ENCODE measurements around the gene CDKN1C.
A peak's percentile ranks its signal among the peaks of the same experiment; 100 is the strongest.

Gene CDKN1C

DNA sequence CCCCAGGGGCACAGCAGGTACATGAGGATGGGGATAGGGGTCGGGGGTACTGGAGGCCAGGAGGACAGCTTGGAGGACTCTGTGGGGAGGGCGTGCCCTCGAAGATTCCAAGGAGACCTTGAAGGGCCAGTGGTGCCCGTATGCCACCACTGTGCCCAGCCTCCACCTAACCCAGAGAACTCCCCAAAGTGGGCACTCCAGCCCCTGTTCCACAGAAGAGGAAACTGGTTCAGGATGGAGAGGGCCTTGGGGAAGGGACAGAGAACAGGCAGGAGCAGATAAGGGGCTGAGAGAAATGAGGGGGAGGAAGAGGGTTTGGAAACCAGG is 45.8 kb upstream of the CDKN1C start:
- no peak for DNase-seq (ENCODE audit: low read depth, low spot score)
- H3K4me3 ChIP-seq (ENCODE audit: low read depth, low read length) = no peak overlapping the region
- in situ Hi-C loops (cut with HindIII; ENCODE audit: low sequenced_read_pairs) = no loop called here
- TF ChIP-seq, protein P1, sequence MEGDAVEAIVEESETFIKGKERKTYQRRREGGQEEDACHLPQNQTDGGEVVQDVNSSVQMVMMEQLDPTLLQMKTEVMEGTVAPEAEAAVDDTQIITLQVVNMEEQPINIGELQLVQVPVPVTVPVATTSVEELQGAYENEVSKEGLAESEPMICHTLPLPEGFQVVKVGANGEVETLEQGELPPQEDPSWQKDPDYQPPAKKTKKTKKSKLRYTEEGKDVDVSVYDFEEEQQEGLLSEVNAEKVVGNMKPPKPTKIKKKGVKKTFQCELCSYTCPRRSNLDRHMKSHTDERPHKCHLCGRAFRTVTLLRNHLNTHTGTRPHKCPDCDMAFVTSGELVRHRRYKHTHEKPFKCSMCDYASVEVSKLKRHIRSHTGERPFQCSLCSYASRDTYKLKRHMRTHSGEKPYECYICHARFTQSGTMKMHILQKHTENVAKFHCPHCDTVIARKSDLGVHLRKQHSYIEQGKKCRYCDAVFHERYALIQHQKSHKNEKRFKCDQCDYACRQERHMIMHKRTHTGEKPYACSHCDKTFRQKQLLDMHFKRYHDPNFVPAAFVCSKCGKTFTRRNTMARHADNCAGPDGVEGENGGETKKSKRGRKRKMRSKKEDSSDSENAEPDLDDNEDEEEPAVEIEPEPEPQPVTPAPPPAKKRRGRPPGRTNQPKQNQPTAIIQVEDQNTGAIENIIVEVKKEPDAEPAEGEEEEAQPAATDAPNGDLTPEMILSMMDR (IDR thresholded peaks at IDR 0.05; ENCODE audit: low read depth, low read length) = no peak

DNA sequence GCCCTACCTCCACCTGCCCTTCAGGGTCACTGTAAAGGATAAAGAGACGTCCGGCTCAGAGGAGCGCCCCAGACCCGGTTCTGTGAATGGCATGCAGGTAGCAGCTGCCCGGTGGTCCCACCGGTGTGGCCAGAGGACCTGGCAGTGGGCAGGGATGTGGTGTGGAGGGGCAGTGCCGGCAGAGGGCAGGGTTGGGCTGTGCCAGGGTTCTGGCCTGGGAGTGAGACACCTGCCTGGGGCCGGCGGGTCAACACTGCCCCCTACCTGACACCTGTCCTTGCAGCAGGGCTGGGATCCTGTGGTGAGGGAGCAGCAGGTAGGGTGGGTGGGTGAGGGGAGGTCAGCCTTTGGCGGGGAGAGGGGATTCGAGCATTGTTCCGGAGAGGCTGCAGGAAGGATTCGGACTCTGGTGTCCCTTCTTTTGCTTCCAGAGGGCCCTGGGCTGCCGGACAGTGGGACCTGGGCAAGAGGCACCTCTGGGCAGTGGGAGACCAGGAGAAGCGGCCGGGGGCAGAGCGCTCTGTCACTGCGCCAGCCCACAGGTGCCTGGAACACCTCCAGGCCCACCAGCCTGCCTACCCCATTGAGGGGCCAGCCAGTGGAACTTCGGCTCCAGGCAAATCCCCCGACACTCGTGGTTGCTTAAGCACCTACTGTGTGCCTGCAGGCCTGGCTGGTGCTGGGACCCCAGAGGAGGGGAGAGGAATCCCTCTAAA is 45.3 kb upstream of the CDKN1C start:
- TF ChIP-seq, protein P1 (IDR thresholded peaks at IDR 0.05; ENCODE audit: low read depth, low read length) = peak; percentile 73
- H3K4me3 ChIP-seq (ENCODE audit: low read depth, low read length) = peak overlapping the region; percentile 41
- peak; percentile 54 for DNase-seq (ENCODE audit: low read depth, low spot score)
- in situ Hi-C loops (cut with HindIII; ENCODE audit: low sequenced_read_pairs) = no loop called here

DNA sequence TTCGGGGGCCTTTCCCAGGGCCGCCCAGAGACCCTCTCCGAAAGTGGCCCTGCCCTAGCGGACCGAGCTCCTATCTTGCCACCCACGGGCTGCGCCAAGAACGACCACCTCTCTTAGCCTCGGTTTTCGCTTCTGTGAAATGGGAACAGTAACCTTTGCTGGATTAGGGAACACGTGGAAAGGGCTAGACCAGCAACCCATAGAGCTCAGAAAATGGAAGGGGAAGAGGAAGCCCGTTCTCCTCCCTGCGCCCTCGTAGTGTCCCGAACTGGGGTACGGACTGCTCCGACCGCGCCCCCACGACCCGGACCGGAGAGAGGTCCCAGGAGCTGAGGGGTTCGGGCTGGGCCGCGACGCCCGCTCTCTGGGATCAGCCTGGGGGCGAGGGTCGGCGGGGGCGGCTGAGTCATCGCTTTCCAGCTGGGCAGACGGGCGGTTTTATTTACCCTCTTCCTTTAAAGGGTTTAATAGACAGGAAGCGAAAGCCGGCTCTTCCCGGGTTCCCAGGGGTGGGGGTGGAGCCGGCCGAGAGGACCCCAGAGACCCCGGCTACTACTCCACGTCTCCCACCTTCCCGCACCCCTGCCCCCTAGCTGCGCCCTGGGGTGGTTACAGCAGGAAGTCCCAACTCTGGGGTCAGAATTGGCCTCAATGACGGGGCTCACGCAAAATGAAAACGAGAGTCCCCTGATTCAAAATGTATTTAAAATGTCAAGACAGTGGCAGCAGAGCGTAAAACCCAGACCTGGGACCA is 44.6 kb upstream of the CDKN1C start:
- DNase-seq (ENCODE audit: low read depth, low spot score) = peak; percentile 76
- in situ Hi-C loops (cut with HindIII; ENCODE audit: low sequenced_read_pairs) = no loop called here
- H3K4me3 ChIP-seq (ENCODE audit: low read depth, low read length) = peak overlapping the region; percentile 41
- TF ChIP-seq, protein P1 (IDR thresholded peaks at IDR 0.05; ENCODE audit: low read depth, low read length) = peak; percentile 40

DNA sequence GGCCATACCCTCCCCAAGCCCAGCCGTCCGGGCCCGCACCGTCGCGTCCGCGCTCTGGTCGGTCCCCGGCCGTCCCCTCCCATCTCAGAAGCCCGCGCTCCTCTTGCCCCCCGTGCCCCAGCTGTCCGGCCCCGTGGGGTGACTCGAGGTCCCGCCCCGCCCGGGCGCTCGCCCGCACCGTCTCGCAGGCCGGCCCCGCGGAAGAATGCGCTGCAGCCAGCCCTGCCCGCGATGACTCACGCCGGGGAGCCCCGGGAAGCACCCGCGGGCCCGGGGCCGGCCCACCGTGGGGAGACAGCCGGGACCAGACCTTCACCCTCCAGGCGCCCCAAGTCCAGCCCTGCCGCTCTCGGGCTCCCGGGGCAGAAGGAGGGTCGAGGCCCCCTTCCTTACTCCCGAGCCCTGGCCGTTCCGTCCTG is 44.0 kb upstream of the CDKN1C start:
- TF ChIP-seq, protein P1 (IDR thresholded peaks at IDR 0.05; ENCODE audit: low read depth, low read length) = no peak
- H3K4me3 ChIP-seq (ENCODE audit: low read depth, low read length) = peak overlapping the region; percentile 82
- DNase-seq (ENCODE audit: low read depth, low spot score) = peak; percentile 83
- in situ Hi-C loops (cut with HindIII; ENCODE audit: low sequenced_read_pairs) = no loop called here

DNA sequence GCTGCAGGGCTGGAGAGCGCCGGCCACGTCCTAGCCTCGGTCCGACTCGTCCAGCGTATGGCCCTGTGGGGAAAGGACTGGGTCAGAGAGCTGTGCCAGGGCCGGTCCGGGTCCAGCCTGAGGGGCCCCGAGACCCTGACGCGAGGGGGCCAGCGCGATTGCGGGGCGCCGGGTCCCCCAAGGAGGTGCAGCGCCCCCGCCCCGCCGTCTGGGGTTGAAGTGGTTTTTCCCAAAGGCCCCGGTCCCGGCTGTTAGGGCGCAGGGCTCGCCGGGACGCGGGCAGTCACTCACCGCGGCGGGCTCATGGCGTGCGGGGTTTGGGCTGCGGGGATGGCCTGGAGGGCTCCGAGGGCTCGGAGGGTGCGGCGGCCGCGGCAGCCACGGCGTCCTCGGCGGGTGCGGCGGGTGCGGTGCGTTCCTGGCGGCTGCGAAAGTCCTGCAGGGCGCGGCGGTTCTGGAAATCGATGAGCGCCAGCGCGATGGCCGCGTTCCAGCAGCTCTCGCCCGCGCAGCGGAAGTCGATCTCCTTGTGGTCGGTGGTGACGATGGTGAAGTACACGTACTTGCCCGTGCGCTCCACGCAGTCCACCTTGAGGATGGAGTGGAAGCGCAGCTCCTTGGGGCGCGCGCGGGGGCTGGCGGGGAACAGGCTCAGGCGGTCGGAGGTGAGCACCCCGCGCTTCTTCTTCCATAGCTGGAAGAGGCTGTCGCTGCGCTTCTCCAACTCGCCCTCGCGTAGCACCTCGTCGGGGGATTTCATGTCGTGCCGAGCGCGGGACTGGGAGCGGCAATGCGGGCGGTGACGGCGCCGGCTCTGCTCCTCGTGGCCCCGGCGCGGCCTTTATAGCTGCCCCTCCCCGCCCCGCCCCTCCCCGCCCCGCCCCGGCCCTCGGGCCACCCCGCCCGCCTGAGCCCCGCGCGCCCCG is 43.3 kb upstream of the CDKN1C start, which contains the start of gene PHLDA2:
Gene PHLDA2, minus strand, starts transcription at position 816 of the 926 bp plus-strand sequence. Its CDS starts 56 bp downstream, at position 760.
- in situ Hi-C loops (cut with HindIII; ENCODE audit: low sequenced_read_pairs) = no loop called here

More for the DNA sequence above, 43.3 kb upstream of the CDKN1C start, which contains the start of gene PHLDA2:
- peak; percentile 74 for DNase-seq (ENCODE audit: low read depth, low spot score)
- TF ChIP-seq, protein P1 (IDR thresholded peaks at IDR 0.05; ENCODE audit: low read depth, low read length) = no peak
- H3K4me3 ChIP-seq (ENCODE audit: low read depth, low read length) = peak within 1 kb of the TSS; percentile 82
